K562 (cell line): ENCODE measurements around the gene HSD17B8. TPM values are rescaled to one million over a fixed set of nuclear protein-coding genes. Genes with fewer than 3 reads are reported as not detected.

Experiments
- ARID4B ChIP-seq: sonication (generic); formaldehyde crosslinking; IDR thresholded peaks from 2 replicates; pipeline ENCODE4 v1.8.0; 2022; ENCODE audit warnings: mild to moderate bottlenecking, missing genetic modification reagents
- CEBPG ChIP-seq, 3 experiments: fragments of 200-800 bp in 1 of 3; sonication (Bioruptor generic) in 1 of 3; sonication (generic) in 1 of 3; formaldehyde crosslinking in 1 of 3; IDR thresholded peaks in 2 of 3; conservative IDR thresholded peaks in 1 of 3; 2 replicates each; pipeline versions ENCODE4 v1.6.1 to v1.8.0; 2016 to 2022; ENCODE audit warnings: missing compliant biosample characterization in 2 of 3, missing genetic modification characterization in 2 of 3, mild to moderate bottlenecking in 1 of 3, missing genetic modification reagents in 1 of 3
- DPF2 ChIP-seq: fragments of 450-650 bp; IDR thresholded peaks from 2 replicates; pipeline ENCODE4 v1.6.1; 2016
- ETS2 ChIP-seq: IDR thresholded peaks from 2 replicates; pipeline ENCODE4 v1.6.1; 2016; ENCODE audit warnings: borderline replicate concordance, missing genetic modification characterization, mild to moderate bottlenecking, moderate library complexity, missing compliant biosample characterization; ENCODE audit not compliant: poor library complexity, severe bottlenecking
- FOSL1 ChIP-seq: fragments of 200-800 bp; sonication (Bioruptor generic); conservative IDR thresholded peaks from 2 replicates; pipeline ENCODE4 v1.6.1; 2016; ENCODE audit warnings: missing genetic modification characterization, missing compliant biosample characterization
- GTF2E2 ChIP-seq: fragments of 200-800 bp; sonication (Bioruptor generic); IDR thresholded peaks from 2 replicates; pipeline ENCODE4 v1.6.1; 2016; ENCODE audit warnings: missing genetic modification characterization, missing compliant biosample characterization
- MAFK ChIP-seq: IDR thresholded peaks from 2 replicates; pipeline ENCODE4 v1.6.1; 2011; ENCODE audit warnings: low read length, improper control_type of control experiment
- MITF ChIP-seq: IDR thresholded peaks from 2 replicates; pipeline ENCODE4 v1.6.1; 2014; ENCODE audit warnings: antibody characterized with exemption
- NFIC ChIP-seq: fragments of 450-650 bp; IDR thresholded peaks from 2 replicates; pipeline ENCODE4 v1.6.1; 2017; ENCODE audit warnings: mild to moderate bottlenecking, inconsistent platforms
- NR3C1 ChIP-seq: sonication (generic); formaldehyde crosslinking; IDR thresholded peaks from 2 replicates; pipeline ENCODE4 v1.8.1; 2022; ENCODE audit warnings: missing genetic modification reagents
- PHF20 ChIP-seq: fragments of 450-650 bp; IDR thresholded peaks from 2 replicates; pipeline ENCODE4 v1.6.1; 2018; ENCODE audit not compliant: partially characterized antibody
- POLR3G ChIP-seq: IDR thresholded peaks from 2 replicates; pipeline ENCODE4 v1.6.1; 2011; ENCODE audit not compliant: insufficient read length, insufficient replicate concordance; ENCODE audit errors: extremely low read depth
- POU5F1 ChIP-seq: fragments of 150-350 bp; IDR thresholded peaks from 2 replicates; pipeline ENCODE4 v1.6.1; 2014; ENCODE audit warnings: borderline replicate concordance, low read length, low read depth, mild to moderate bottlenecking; ENCODE audit not compliant: partially characterized antibody
- PRPF4 ChIP-seq: fragments of 200-400 bp; formaldehyde crosslinking; IDR thresholded peaks from one replicate; pipeline ENCODE4 v1.6.1; 2017; ENCODE audit warnings: low read length, low read depth, mild to moderate bottlenecking; ENCODE audit not compliant: insufficient read depth, poor library complexity, severe bottlenecking
- SMARCC2 ChIP-seq: fragments of 450-650 bp; IDR thresholded peaks from 2 replicates; pipeline ENCODE4 v1.6.1; 2017; ENCODE audit warnings: antibody characterized with exemption, moderate library complexity, mild to moderate bottlenecking, low read depth
- SNIP1 ChIP-seq: fragments of 450-650 bp; IDR thresholded peaks from 2 replicates; pipeline ENCODE4 v1.7.1; 2017; ENCODE audit warnings: low read depth, mild to moderate bottlenecking
- TCF7L2 ChIP-seq: fragments of 150-350 bp; IDR thresholded peaks from 2 replicates; pipeline ENCODE4 v1.6.1; 2016; ENCODE audit warnings: low read depth, mild to moderate bottlenecking, low read length, moderate library complexity
- TOE1 ChIP-seq, 2 experiments: fragments of 450-650 bp in 1 of 2; sonication (generic) in 1 of 2; formaldehyde crosslinking in 1 of 2; IDR thresholded peaks; 2 replicates each; pipeline versions ENCODE4 v1.7.1 to v1.8.0; 2016 to 2022; ENCODE audit warnings: borderline replicate concordance in 2 of 2, mild to moderate bottlenecking in 2 of 2, antibody characterized with exemption in 1 of 2, inconsistent platforms in 1 of 2, low read depth in 1 of 2, missing genetic modification reagents in 1 of 2, moderate library complexity in 1 of 2
- ZBTB2 ChIP-seq: fragments of 450-650 bp; IDR thresholded peaks from 2 replicates; pipeline ENCODE4 v1.6.1; 2016; ENCODE audit warnings: antibody characterized with exemption
- ZNF785 ChIP-seq: fragments of 250-450 bp; sonication (Bioruptor Pico); IDR thresholded peaks from 2 replicates; pipeline ENCODE4 v1.4.0; 2020; ENCODE audit warnings: mild to moderate bottlenecking
- polyA plus RNA-seq, 8 experiments: library from polyadenylated mRNA; depleted of rRNA in 4 of 8; stranded (reverse) in 5 of 8; unstranded in 3 of 8; fragments of >200 nt; fragmentation: Nextera tagmentation in 2 of 8; fragmentation: Illumina TruSeq in 1 of 8; extraction: Ambion mirVana in 2 of 8; extraction: Trizol in 1 of 8; gene quantifications; 2 replicates each; pipeline versions ENCODE4 v1.2.1 to v1.2.3, GENCODE V29; 2011 to 2014; ENCODE audit warnings: inconsistent platforms in 1 of 8, missing spikeins in 1 of 8
- total RNA-seq, 7 experiments: library from RNA; depleted of rRNA in 6 of 7; stranded (reverse); fragments of >200 nt in 6 of 7; fragmentation: Illumina TruSeq in 2 of 7; extraction: Trizol in 2 of 7; gene quantifications; 2 replicates each; pipeline versions ENCODE4 v1.2.1 to v1.2.3, GENCODE V29; 2011 to 2021; ENCODE audit warnings: low replicate concordance in 1 of 7

The HSD17B8 gene
- total and polyA plus RNA-seq, 9 of the 15 experiments (the other 6 are each of a cell fraction or from before 2014, with no cell fraction given), result 3.7 to 35.2 (median 14.2) TPM

- TF ChIP-seq TCF7L2 (no peak), POLR3G (no peak), ETS2 (tag) (no peak), CEBPG (CRISPR knock-in tag; IDR thresholded peaks at IDR 0.05) (peak; percentile 27; the same call in 1 of the 2 replicates), CEBPG (tag; conservative IDR thresholded peaks at IDR 0.05 in 1 of 2, IDR thresholded peaks at IDR 0.05 in 1 of 2) (no peak), GTF2E2 (tag) (no peak), MITF (peak; percentile 25; the same call in 1 of the 2 replicates), TOE1 (IDR thresholded peaks at IDR 0.05; ENCODE audit: borderline replicate concordance) (peak; percentile 42), TOE1 (CRISPR knock-in tag; IDR thresholded peaks at IDR 0.05; ENCODE audit: borderline replicate concordance, low read depth) (no peak), FOSL1 (tag) (peak; percentile 31; the same call in 1 of the 2 replicates), NFIC (peak; percentile 28), SMARCC2 (no peak), ZBTB2 (no peak), POU5F1 (no peak), MAFK (peak; percentile 79), SNIP1 (no peak), ARID4B (CRISPR knock-in tag) (peak; percentile 56), PHF20 (peak; percentile 77), DPF2 (no peak; the same call in none of the 2 replicates), PRPF4 (no peak), ZNF785 (CRISPR knock-in tag) (no peak), NR3C1 (CRISPR knock-in tag) (no peak)
Measured at GRCh38 chr6:33248932-33249731, 44.7 kb downstream of the HSD17B8 start (continued).
